Middle frontal gyrus (tissue), 1 donor: ENCODE measurements around the gene ACADL.

ENCODE experiments used
- DNase-seq: peaks from one replicate; pipeline ENCODE4 v3.0.0-alpha.2; 2015; ENCODE audit warnings: low spot score; ENCODE audit errors: extremely low spot score

Gene ACADL

DNA sequence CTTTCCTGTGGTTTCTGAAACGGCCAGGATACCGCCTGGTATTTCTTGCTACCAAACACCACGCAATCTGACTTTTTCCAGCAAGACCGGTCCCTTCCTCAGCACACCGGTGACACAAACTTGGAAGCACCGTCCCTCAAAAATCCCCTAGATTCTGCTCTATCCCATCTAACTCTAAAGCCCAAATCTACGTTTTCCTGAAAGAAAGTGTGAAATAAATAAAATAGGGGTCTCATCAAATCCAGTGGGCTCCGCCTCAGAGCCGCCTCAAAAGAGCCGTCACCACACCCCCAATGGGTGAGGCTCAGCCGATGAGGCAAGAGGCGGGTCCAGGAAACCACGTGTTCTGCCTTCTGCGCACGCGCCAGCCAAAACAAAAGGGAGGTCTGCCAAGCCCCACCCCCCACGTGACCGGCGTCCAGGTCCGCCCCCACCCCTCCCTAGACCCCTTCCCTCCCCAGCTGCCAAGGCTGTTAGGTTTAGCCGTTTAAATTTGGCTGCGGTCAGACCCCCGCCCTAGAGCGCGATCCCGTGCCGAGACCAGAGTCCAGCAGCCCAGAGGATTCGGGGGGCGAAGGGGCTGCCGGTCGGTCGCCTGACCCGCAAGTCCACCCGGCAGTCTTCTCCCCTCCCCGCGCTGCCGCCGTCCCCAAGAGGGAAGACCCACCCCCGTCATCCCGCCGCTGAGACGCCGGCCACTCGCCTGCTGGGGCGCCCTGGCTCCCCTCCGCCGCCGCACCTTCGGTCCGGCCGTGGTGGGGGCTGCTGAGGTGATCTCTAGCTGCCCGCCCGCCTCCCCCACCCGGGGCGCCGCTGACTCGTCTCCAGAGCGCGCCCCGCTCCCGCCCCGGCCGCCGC lies 54.6 kb downstream of the ACADL start:
- peak; percentile 91 for DNase-seq

DNA sequence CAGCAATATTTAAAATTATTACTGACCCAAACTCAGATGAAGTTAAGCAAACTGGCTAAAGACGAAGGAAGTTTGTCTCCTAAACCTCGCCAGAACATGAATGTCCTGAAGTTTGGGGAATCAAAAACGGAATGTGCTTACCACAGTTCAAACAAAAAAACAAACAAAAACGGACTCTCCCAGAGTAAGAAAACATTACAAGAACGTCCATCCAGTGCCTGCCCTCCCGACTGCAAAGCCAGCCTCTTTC lies 55.1 kb downstream of the ACADL start:
- no peak for DNase-seq

DNA sequence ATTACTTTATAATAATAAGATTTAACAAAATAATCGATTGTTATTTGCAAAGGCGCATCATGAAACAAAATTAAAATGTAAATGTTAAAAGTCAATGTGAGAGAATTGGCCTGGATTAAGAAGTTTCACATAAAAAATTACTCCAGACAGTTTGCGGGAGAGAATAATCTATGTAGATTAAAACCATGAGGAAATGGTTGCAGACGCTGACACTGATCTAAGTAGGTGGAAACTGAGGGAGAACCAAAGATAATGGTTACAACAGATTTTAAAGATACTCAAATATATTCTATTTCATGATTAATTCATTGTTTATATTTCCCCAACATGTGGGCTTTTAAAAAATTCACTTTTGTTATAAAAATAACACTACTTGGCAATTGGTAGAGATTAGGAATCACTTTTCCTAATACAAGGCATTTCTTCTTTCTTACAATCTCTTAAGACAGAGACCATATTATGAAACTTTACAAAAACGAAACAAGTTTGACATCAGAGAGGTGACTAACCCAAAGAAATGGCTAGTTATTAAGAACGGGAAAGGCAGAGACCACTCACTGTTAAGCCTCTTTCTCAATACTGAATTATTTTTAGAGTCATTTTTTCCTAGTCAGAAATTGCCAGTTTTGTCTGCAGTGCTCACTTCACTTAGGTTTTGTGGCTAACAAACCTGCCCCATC lies 55.6 kb downstream of the ACADL start:
- no peak for DNase-seq

DNA sequence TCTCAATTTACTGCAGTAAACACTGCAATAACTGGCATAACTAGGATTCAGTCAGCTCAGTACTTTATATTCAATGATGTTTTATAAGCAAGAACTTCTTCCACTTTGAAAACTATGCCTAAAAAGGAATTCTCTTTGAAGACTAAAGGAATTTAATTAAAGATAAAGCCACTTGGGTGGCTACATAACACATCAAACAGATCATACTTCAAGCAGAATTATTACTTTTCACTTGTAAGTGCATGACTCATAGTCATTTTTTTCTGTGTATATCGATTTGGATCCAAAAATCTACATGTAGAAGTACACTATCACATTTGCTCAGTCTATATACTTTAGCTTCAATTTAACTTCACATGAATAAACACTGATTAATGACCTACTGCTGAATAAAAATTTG lies 58.0 kb downstream of the ACADL start:
- no peak for DNase-seq

DNA sequence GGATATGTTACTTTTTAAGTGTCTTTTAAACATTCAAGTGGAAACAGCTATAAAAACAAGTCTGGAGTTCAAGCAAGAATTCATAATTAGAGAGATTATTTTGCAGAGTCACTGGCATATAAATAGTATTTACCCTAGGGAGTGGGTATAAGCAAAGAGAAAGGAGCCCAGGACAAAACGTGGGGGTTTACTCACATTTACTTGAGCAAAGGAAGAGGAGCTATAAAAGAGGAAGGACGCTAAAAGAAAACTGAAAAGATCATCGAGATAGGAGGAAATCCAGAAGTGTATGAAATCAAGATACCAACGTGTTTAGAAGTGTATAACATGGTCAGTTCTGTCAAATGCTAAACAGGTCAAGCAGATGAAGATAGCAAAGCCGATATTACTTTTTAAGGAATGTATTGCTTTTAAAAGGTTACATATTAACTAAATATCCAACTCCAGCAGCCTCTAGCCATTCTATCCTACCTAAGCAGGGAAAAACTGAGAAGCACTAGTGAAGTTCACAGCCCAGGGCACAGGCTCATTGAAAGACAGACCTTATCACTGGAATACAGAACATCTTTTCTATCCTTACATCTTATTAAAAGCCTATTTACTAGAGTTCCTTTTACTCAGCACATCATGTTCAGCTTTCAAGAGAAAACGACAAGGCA lies 62.7 kb downstream of the ACADL start:
- no peak for DNase-seq

DNA sequence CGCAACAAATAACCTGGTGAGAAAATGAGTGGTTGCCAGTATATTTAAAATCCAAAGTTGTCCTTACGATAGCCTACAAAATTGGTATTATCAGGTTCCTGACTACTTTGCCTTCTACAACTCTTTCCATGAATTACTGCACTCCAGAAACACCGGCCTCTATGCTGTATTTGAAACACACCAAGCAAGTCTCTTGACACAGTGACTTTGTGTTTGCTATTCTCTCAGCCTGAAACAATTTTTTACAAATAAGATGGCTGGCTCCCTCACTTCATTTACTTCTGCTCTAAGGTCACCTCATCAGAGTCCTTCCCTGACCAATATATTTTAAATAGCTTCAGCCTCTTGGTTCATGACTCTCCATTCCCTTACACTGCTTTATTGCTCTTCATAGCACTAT lies 66.2 kb downstream of the ACADL start:
- no peak for DNase-seq

DNA sequence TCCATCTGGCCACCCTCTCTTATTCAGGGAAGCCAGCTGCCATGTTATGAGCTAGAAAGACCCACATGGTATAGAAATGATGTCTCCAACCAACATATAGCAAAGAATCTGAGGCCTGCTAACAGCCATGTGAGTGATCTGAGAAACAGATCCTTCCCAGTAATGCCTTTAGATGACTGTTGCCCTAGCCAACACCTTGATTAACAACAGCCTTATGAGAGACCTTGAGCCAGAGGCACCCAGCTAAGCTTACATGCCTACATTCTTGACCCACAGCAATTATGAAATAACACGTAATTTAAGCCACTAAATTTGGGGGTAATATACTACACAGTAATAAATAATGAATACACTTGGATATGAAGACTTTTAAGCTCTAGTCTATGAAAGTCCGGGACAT lies 67.0 kb downstream of the ACADL start:
- DNase-seq = no peak

DNA sequence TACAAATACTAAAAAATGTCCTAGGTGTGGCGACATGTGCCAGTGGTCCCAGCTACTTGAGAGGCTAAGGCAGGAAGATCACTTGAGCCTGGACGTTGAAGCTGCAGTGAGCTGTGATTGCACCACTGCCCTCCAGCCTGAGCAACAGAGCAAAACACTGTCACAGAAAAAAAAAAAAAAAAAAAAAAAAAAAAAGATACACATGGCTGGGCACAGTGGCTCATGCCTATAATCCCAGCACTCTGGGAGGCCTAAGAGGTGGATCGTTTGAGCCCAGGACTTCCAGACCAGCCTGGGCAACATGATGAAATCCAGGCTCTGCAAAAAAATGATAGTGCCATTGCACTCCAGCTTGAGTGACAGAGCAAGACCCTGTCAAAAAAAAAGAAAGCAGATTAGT lies 67.7 kb downstream of the ACADL start:
- no peak for DNase-seq

DNA sequence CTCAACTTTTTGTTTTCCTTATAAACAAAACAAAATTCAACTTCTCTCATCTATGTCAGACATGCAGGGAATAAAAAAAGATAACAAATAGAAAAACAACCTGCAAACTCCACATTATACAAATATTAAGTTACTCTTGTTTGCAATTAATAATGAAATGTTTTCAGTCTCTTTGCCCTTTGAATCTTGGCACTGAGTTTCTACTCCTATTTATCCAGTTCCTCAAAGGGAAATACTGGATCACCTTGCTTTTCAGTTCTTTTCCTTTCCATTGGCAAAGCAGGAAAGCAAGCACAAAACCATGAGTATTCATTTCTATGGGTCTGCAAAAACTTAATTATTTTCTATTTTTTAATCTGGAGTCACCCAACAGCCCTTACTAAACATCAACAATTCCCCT lies 77.6 kb downstream of the ACADL start:
- DNase-seq = no peak
